GM23338 (cell line): ENCODE results near the gene PDCD1. TPM values are rescaled to one million over a fixed set of nuclear protein-coding genes. Genes with fewer than 3 reads are reported as not detected.

ENCODE experiments used
- ATAC-seq: fragments of 200-7000 bp; cut with Tn5 transposase; 3 replicates; pipeline ENCODE4 v1.9.1; 2020
- DNase-seq: peaks from one replicate; pipeline ENCODE4 v3.0.0-alpha.2; 2015; ENCODE audit warnings: low spot score
- H2AFZ ChIP-seq: fragments of 200-600 bp; sonication (generic); 2 replicates; pipeline ENCODE4 v1.8.0; 2016; ENCODE audit warnings: antibody characterized with exemption, mild to moderate bottlenecking, moderate library complexity
- H3F3A ChIP-seq: fragments of 200-600 bp; sonication (generic); replicated peaks from 2 replicates; pipeline ENCODE4 v1.8.0; 2017; ENCODE audit warnings: antibody characterized with exemption, mixed run types, low read depth
- H3K27ac ChIP-seq: fragments of 200-600 bp; sonication (generic); 2 replicates; pipeline ENCODE4 v1.6.1; 2016; ENCODE audit warnings: low read depth
- H3K27me3 ChIP-seq: fragments of 200-600 bp; sonication (generic); 2 replicates; pipeline ENCODE4 v1.8.0; 2016; ENCODE audit warnings: mild to moderate bottlenecking, mixed run types, moderate library complexity; ENCODE audit not compliant: insufficient read depth
- H3K36me3 ChIP-seq: fragments of 200-600 bp; sonication (generic); 2 replicates; pipeline ENCODE4 v1.8.0; 2016; ENCODE audit warnings: mild to moderate bottlenecking; ENCODE audit not compliant: insufficient read depth
- H3K4me1 ChIP-seq: fragments of 200-600 bp; sonication (generic); 2 replicates; pipeline ENCODE4 v1.8.0; 2016; ENCODE audit warnings: mild to moderate bottlenecking, moderate library complexity; ENCODE audit not compliant: insufficient read depth
- H3K4me2 ChIP-seq: fragments of 200-600 bp; sonication (generic); 2 replicates; pipeline ENCODE4 v1.7.1; 2017; ENCODE audit warnings: mixed run types
- H3K4me3 ChIP-seq: fragments of 200-600 bp; sonication (generic); 2 replicates; pipeline ENCODE4 v1.6.1; 2016; ENCODE audit warnings: mixed run types
- H3K79me2 ChIP-seq: fragments of 200-600 bp; sonication (generic); replicated peaks from 2 replicates; pipeline ENCODE4 v1.8.0; 2017; ENCODE audit warnings: mild to moderate bottlenecking; ENCODE audit not compliant: insufficient read depth
- H3K9me2 ChIP-seq: fragments of 200-600 bp; sonication (generic); 2 replicates; pipeline ENCODE4 v1.8.0; 2017; ENCODE audit not compliant: insufficient read depth
- H4K20me1 ChIP-seq: fragments of 200-600 bp; sonication (generic); replicated peaks from 2 replicates; pipeline ENCODE4 v1.8.0; 2017; ENCODE audit warnings: mild to moderate bottlenecking; ENCODE audit not compliant: insufficient read depth
- H3K27ac Mint-ChIP-seq: 2 replicates; pipeline ENCODE4 v1.8.0; 2020; ENCODE audit warnings: inconsistent platforms, mild to moderate bottlenecking, moderate library complexity, mixed read lengths
- H3K27me3 Mint-ChIP-seq: 3 replicates; pipeline ENCODE4 v1.8.0; 2022; ENCODE audit warnings: low read depth, mild to moderate bottlenecking, moderate library complexity, mixed read lengths, inconsistent platforms; ENCODE audit not compliant: insufficient read depth, poor library complexity
- H3K36me3 Mint-ChIP-seq: 3 replicates; pipeline ENCODE4 v1.8.0; 2021; ENCODE audit warnings: low read depth, mild to moderate bottlenecking, inconsistent platforms, moderate library complexity, mixed read lengths
- H3K4me1 Mint-ChIP-seq: 3 replicates; pipeline ENCODE4 v1.8.0; 2020; ENCODE audit warnings: mild to moderate bottlenecking, inconsistent platforms, mixed read lengths
- H3K4me3 Mint-ChIP-seq: 3 replicates; pipeline ENCODE4 v1.8.0; 2021; ENCODE audit warnings: moderate library complexity, mild to moderate bottlenecking, inconsistent platforms, mixed read lengths
- H3K9me3 Mint-ChIP-seq: 3 replicates; pipeline ENCODE4 v1.8.0; 2020; ENCODE audit warnings: moderate library complexity, mild to moderate bottlenecking, inconsistent platforms, mixed read lengths
- CREB1 ChIP-seq: fragments of 250-450 bp; sonication (Bioruptor Pico); IDR thresholded peaks from 2 replicates; pipeline ENCODE4 v1.5.0; 2020; ENCODE audit warnings: low read depth, mild to moderate bottlenecking, moderate library complexity
- CTCF ChIP-seq, 2 experiments: fragments of 200-600 bp in 1 of 2; sonication (generic) in 1 of 2; conservative IDR thresholded peaks; 2 replicates each; pipeline versions ENCODE4 v1.5.1 to v1.6.1; 2016 to 2017; ENCODE audit warnings: antibody characterized with exemption in 2 of 2, low read depth in 2 of 2, mild to moderate bottlenecking in 2 of 2, moderate library complexity in 1 of 2
- EZH2 ChIP-seq: fragments of 200-600 bp; sonication (generic); IDR thresholded peaks from one replicate; pipeline ENCODE4 v1.8.0; 2017; ENCODE audit warnings: antibody characterized with exemption, mild to moderate bottlenecking, low read depth; ENCODE audit not compliant: unreplicated experiment
- EZH2phosphoT487 ChIP-seq: fragments of 200-600 bp; sonication (generic); IDR thresholded peaks from one replicate; pipeline ENCODE4 v1.8.1; 2018; ENCODE audit warnings: antibody characterized with exemption; ENCODE audit not compliant: unreplicated experiment
- JUNB ChIP-seq: IDR thresholded peaks from one replicate; pipeline ENCODE4 v1.6.1; 2016; ENCODE audit warnings: antibody characterized with exemption; ENCODE audit not compliant: unreplicated experiment
- NANOG ChIP-seq: IDR thresholded peaks from 2 replicates; pipeline ENCODE4 v1.6.1; 2016; ENCODE audit warnings: antibody characterized with exemption, borderline replicate concordance
- POLR2AphosphoS5 ChIP-seq: IDR thresholded peaks from 2 replicates; pipeline ENCODE4 v1.6.1; 2016; ENCODE audit warnings: antibody characterized with exemption, low read depth
- STAT1 ChIP-seq: IDR thresholded peaks from one replicate; pipeline ENCODE4 v1.6.1; 2016; ENCODE audit warnings: antibody characterized with exemption; ENCODE audit not compliant: unreplicated experiment
- ZNF114 ChIP-seq: fragments of 250-450 bp; sonication (Bioruptor Pico); IDR thresholded peaks from 2 replicates; pipeline ENCODE4 v1.5.0; 2020; ENCODE audit warnings: mild to moderate bottlenecking, moderate library complexity
- ZNF331 ChIP-seq: fragments of 250-450 bp; sonication (Bioruptor Pico); IDR thresholded peaks from 2 replicates; pipeline ENCODE4 v1.5.0; 2020; ENCODE audit warnings: low read depth, mild to moderate bottlenecking, moderate library complexity
- ZNF462 ChIP-seq: fragments of 250-450 bp; sonication (Bioruptor Pico); IDR thresholded peaks from 2 replicates; pipeline ENCODE4 v1.5.0; 2020; ENCODE audit warnings: mild to moderate bottlenecking, moderate library complexity
- polyA plus RNA-seq: library from polyadenylated mRNA; unstranded; fragments of >200 nt; fragmentation: Nextera tagmentation; extraction: Ambion mirVana; gene quantifications from 2 replicates; pipeline ENCODE4 v1.2.1, GENCODE V29; 2016
- total RNA-seq: library from RNA; depleted of rRNA; stranded (reverse); fragments of >200 nt; shearing (Covaris generic); gene quantifications from 2 replicates; pipeline ENCODE4 v1.2.3, GENCODE V29; 2014
- TF ChIP-seq, protein P1 (sequence below): IDR thresholded peaks from 2 replicates; pipeline ENCODE4 v1.6.1; 2016; ENCODE audit warnings: antibody characterized with exemption
- TF ChIP-seq, protein P2 (sequence below): IDR thresholded peaks from one replicate; pipeline ENCODE4 v1.6.1; 2018; ENCODE audit warnings: antibody characterized with exemption; ENCODE audit not compliant: unreplicated experiment

The PDCD1 gene
- total and polyA plus RNA-seq, 2 experiments from 2014 or later, result 0.34 to 0.38 TPM

DNA sequence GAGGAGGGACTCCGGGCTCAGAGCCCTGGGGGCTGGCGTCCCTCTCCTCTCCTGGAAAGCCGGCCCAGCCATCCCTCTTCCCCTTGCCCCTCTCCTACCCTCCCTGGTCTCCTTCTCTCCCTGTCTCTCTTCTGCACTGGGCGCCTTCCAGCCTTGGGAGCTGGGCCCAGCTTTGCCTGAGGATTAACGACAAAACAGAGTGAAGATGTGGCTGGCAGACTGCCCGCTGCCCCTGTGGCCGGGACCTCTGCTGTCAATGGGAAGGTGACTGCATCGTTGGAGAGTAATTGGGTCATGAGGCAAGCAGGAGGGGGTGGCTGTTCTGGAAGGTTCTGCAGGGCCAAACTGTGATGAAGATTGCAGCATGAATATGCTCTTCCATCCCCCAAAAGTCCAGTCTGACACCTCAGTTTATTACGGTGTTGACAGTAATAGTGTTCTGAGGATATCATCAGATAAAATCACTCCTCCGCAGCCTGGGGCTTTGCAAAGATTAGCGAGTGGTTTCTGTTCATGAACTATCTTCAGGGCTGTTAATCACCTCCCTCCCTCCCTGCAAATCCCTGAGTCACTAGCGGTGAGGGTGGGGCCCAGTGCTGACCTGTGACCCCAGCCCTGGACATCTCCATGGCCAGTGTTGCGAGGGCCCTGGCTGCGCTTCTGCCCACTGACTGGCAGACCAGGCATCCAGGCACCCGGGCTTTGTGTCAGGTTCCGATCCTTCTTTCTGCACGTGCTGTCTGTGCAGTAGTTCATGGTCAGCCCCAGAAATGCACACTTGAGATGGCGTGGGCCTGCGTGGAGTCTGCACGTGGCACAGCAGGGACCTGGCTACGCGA, 33.8 kb upstream of the PDCD1 start:
- peaks cover 24% of the 10 kb centered on the region for H3K27me3 Mint-ChIP-seq
- peaks cover 23% of the 10 kb centered on the region for H3K9me3 Mint-ChIP-seq
- peaks cover 15% of the 10 kb centered on the region for H3K36me3 Mint-ChIP-seq
- Histone ChIP-seq H3K36me3 (no peaks in the 10 kb centered on the region), H3F3A (0 out of 2 replicates have a peak, but pooled peaks cover 3% of the 10 kb centered on the region), H3K4me2 (no peak overlapping the region), H3K27ac (no peak overlapping the region), H3K9me2 (no peaks in the 10 kb centered on the region), H3K27me3 (no peaks in the 10 kb centered on the region), H3K4me1 (peaks cover 5% of the 10 kb centered on the region; the same call in 1 of the 2 replicates), H4K20me1 (no peaks in the 10 kb centered on the region; the same call in 1 of the 2 replicates), H2AFZ (no peak overlapping the region), H3K79me2 (no peaks in the 10 kb centered on the region), H3K4me3 (no peak overlapping the region)
- no peak overlapping the region for H3K27ac Mint-ChIP-seq
- no peak overlapping the region for H3K4me3 Mint-ChIP-seq
- ATAC-seq (no peak), DNase-seq (no peak)
- no peak for TF ChIP-seq NANOG
- TF ChIP-seq, protein P1, sequence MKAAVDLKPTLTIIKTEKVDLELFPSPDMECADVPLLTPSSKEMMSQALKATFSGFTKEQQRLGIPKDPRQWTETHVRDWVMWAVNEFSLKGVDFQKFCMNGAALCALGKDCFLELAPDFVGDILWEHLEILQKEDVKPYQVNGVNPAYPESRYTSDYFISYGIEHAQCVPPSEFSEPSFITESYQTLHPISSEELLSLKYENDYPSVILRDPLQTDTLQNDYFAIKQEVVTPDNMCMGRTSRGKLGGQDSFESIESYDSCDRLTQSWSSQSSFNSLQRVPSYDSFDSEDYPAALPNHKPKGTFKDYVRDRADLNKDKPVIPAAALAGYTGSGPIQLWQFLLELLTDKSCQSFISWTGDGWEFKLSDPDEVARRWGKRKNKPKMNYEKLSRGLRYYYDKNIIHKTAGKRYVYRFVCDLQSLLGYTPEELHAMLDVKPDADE, result no peak
- no peak for TF ChIP-seq ZNF331 (CRISPR knock-in tag)
- TF ChIP-seq, protein P2, sequence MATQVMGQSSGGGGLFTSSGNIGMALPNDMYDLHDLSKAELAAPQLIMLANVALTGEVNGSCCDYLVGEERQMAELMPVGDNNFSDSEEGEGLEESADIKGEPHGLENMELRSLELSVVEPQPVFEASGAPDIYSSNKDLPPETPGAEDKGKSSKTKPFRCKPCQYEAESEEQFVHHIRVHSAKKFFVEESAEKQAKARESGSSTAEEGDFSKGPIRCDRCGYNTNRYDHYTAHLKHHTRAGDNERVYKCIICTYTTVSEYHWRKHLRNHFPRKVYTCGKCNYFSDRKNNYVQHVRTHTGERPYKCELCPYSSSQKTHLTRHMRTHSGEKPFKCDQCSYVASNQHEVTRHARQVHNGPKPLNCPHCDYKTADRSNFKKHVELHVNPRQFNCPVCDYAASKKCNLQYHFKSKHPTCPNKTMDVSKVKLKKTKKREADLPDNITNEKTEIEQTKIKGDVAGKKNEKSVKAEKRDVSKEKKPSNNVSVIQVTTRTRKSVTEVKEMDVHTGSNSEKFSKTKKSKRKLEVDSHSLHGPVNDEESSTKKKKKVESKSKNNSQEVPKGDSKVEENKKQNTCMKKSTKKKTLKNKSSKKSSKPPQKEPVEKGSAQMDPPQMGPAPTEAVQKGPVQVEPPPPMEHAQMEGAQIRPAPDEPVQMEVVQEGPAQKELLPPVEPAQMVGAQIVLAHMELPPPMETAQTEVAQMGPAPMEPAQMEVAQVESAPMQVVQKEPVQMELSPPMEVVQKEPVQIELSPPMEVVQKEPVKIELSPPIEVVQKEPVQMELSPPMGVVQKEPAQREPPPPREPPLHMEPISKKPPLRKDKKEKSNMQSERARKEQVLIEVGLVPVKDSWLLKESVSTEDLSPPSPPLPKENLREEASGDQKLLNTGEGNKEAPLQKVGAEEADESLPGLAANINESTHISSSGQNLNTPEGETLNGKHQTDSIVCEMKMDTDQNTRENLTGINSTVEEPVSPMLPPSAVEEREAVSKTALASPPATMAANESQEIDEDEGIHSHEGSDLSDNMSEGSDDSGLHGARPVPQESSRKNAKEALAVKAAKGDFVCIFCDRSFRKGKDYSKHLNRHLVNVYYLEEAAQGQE, result no peak
- TF ChIP-seq EZH2phosphoT487, result no peak
- TF ChIP-seq EZH2, result no peak
- no peak for TF ChIP-seq POLR2AphosphoS5
- TF ChIP-seq ZNF462 (CRISPR knock-in tag), result no peak
- no peak for TF ChIP-seq CTCF (conservative IDR thresholded peaks at IDR 0.05; ENCODE audit: low read depth in 2 of 2)
- no peak for TF ChIP-seq STAT1
- no peak for TF ChIP-seq CREB1 (CRISPR knock-in tag)
- TF ChIP-seq JUNB, result no peak
- no peak for TF ChIP-seq ZNF114 (CRISPR knock-in tag)
- H3K4me1 Mint-ChIP-seq, result peaks cover 16% of the 10 kb centered on the region
